Endothelial cell of umbilical vein (primary cell): ENCODE results near the gene GALNT11. TPM values are rescaled to one million over a fixed set of nuclear protein-coding genes. Genes with fewer than 3 reads are reported as not detected.

Experiments
- BruUV-seq: library from RNA; stranded (reverse); fragments of 400-500 nt; replicated peaks from 2 replicates; lab custom pipeline; 2021; lab: Mats Ljungman, UMichigan
- CTCF ChIA-PET: fragments of 300-600, 350-600 bp; sonication (Branson Sonifier 250); formaldehyde crosslinking; loops from one replicate; lab custom pipeline; 2021; ENCODE audit warnings: antibody characterized with exemption, inconsistent platforms; lab: Charles Lee
- POLR2A ChIA-PET: fragments of 300-600, 350-600 bp; sonication (Branson Sonifier 250); formaldehyde crosslinking; loops from one replicate; lab custom pipeline; 2021; ENCODE audit warnings: antibody characterized with exemption, inconsistent platforms; lab: Charles Lee
- DNase-seq: peaks from one replicate; pipeline ENCODE4 v3.0.0-alpha.2; 2011; ENCODE audit warnings: low read depth, low spot score
- FAIRE-seq: peaks from 2 replicates; lab custom pipeline; 2011; peaks lifted over from hg19 to GRCh38; lab: Jason Lieb, UNC
- H2AFZ ChIP-seq: 2 replicates; pipeline ENCODE4 v1.6.0; 2012; ENCODE audit warnings: low read depth, low read length, control low read depth, inconsistent platforms
- H3K27ac ChIP-seq: 2 replicates; pipeline ENCODE4 v1.5.1; 2011; ENCODE audit warnings: low read depth, mild to moderate bottlenecking, control low read depth, low read length, moderate library complexity; ENCODE audit not compliant: insufficient read depth
- H3K27me3 ChIP-seq, 2 experiments: 2 replicates each; pipeline versions ENCODE4 v1.6.0 to v1.6.1; 2011; ENCODE audit warnings: low read length in 2 of 2, mixed read lengths in 1 of 2; ENCODE audit not compliant: control insufficient read depth in 2 of 2, insufficient read depth in 2 of 2
- H3K36me3 ChIP-seq, 2 experiments: 2 replicates in 1 of 2; 3 replicates in 1 of 2; pipeline ENCODE4 v1.5.1; 2011; ENCODE audit warnings: low read length in 2 of 2, mild to moderate bottlenecking in 1 of 2, moderate library complexity in 1 of 2; ENCODE audit not compliant: control insufficient read depth in 2 of 2, insufficient read depth in 2 of 2; ENCODE audit errors: extremely low read depth in 1 of 2
- H3K4me1 ChIP-seq: 3 replicates; pipeline ENCODE4 v1.5.1; 2011; ENCODE audit warnings: mild to moderate bottlenecking, low read length; ENCODE audit not compliant: control insufficient read depth, insufficient read depth; ENCODE audit errors: extremely low read depth
- H3K4me2 ChIP-seq: 2 replicates; pipeline ENCODE4 v1.6.1; 2011; ENCODE audit warnings: low read length, control low read depth, mixed read lengths; ENCODE audit not compliant: insufficient read depth
- H3K4me3 ChIP-seq, 3 experiments: fragments of 200-600 bp in 1 of 3; sonication (generic), shearing (Covaris generic) in 1 of 3; replicated peaks in 1 of 3; 2 replicates each; pipeline ENCODE4 v1.5.1; 2011 to 2016; ENCODE audit warnings: control low read depth in 3 of 3, low read length in 3 of 3, mild to moderate bottlenecking in 2 of 3, inconsistent platforms in 1 of 3, low read depth in 1 of 3, moderate library complexity in 1 of 3; ENCODE audit not compliant: insufficient read depth in 1 of 3
- H3K79me2 ChIP-seq: 2 replicates; pipeline ENCODE4 v1.6.0; 2012; ENCODE audit warnings: low read length, inconsistent platforms; ENCODE audit not compliant: control insufficient read depth, insufficient read depth
- H3K9ac ChIP-seq: replicated peaks from 2 replicates; pipeline ENCODE3; 2011; ENCODE audit warnings: low read length, control low read depth; ENCODE audit not compliant: insufficient read depth; ENCODE audit errors: extremely low read depth
- H3K9me1 ChIP-seq: replicated peaks from 3 replicates; pipeline ENCODE4 v1.6.0; 2011; ENCODE audit warnings: mild to moderate bottlenecking, low read length; ENCODE audit not compliant: control insufficient read depth, insufficient read depth; ENCODE audit errors: extremely low read depth
- H3K9me3 ChIP-seq: replicated peaks from 2 replicates; pipeline ENCODE4 v1.5.1; 2012; ENCODE audit warnings: low read length, inconsistent platforms; ENCODE audit not compliant: control insufficient read depth, insufficient read depth
- H4K20me1 ChIP-seq: replicated peaks from 2 replicates; pipeline ENCODE3; 2011; ENCODE audit warnings: mild to moderate bottlenecking, low read length; ENCODE audit not compliant: control insufficient read depth, insufficient read depth; ENCODE audit errors: extremely low read depth
- EZH2 ChIP-seq: IDR thresholded peaks from 2 replicates; pipeline ENCODE4 v1.6.1; 2012; ENCODE audit warnings: borderline replicate concordance, low read depth, mild to moderate bottlenecking, moderate library complexity, low read length, inconsistent platforms; ENCODE audit not compliant: severe bottlenecking
- FOS ChIP-seq: IDR thresholded peaks from 2 replicates; pipeline ENCODE4 v1.6.1; 2011; ENCODE audit warnings: mild to moderate bottlenecking, low read length, moderate library complexity, borderline replicate concordance; ENCODE audit not compliant: insufficient read depth
- GATA2 ChIP-seq: IDR thresholded peaks from 2 replicates; pipeline ENCODE4 v1.7.0; 2011; ENCODE audit warnings: low read depth, mild to moderate bottlenecking, moderate library complexity, mixed read lengths, low read length; ENCODE audit not compliant: insufficient read length, insufficient read depth
- JUN ChIP-seq: IDR thresholded peaks from 2 replicates; pipeline ENCODE4 v1.6.1; 2011; ENCODE audit warnings: borderline replicate concordance, low read depth; ENCODE audit not compliant: insufficient read length, insufficient read depth
- MYC ChIP-seq: IDR thresholded peaks from one replicate; pipeline ENCODE4 v1.6.1; 2011; ENCODE audit warnings: mild to moderate bottlenecking, low read depth, low read length
- POLR2A ChIP-seq: IDR thresholded peaks from 2 replicates; pipeline ENCODE4 v1.6.1; 2012; ENCODE audit warnings: low read depth, mild to moderate bottlenecking, control low read depth, low read length
- POLR2AphosphoS5 ChIP-seq: IDR thresholded peaks from 2 replicates; pipeline ENCODE4 v1.6.1; 2012; ENCODE audit warnings: low read depth, mild to moderate bottlenecking, control low read depth, low read length, moderate library complexity; ENCODE audit not compliant: insufficient read depth
- dilution Hi-C: fragments of 300-500 bp; cut with MboI; formaldehyde crosslinking; loops from one replicate; pipeline ENCODE4 v1.15.0; 2019; ENCODE audit warnings: low sequenced_read_pairs; ENCODE audit not compliant: extremely low pct_ligation_motif_present
- intact Hi-C: fragments of 100-400 bp; cut with micrococcal nuclease; formaldehyde crosslinking; loops from one replicate; pipeline ENCODE4 v1.10.0; 2022
- polyA plus RNA-seq, 4 experiments: library from polyadenylated mRNA; depleted of rRNA in 3 of 4; stranded (reverse) in 3 of 4; unstranded in 1 of 4; fragments of >200 nt; gene quantifications; 2 replicates each; pipeline versions ENCODE4 v1.2.1 to v1.2.3, GENCODE V29; 2011 to 2012; ENCODE audit warnings: missing spikeins in 1 of 4
- total RNA-seq: library from RNA; stranded (reverse); gene quantifications from 2 replicates; pipeline ENCODE4 v1.2.3, GENCODE V29; 2021
- TF ChIP-seq, protein P1 (sequence below), 2 donors: IDR thresholded peaks; 1 replicate in 1 of 2; 2 replicates in 1 of 2; pipeline ENCODE4 v1.5.1; 2011; ENCODE audit warnings: low read length in 2 of 2, mild to moderate bottlenecking in 2 of 2, moderate library complexity in 2 of 2, control low read depth in 1 of 2, inconsistent platforms in 1 of 2, low read depth in 1 of 2; ENCODE audit not compliant: insufficient read depth in 1 of 2; ENCODE audit errors: extremely low read depth in 1 of 2
- TF ChIP-seq, protein P2 (sequence below): IDR thresholded peaks from 2 replicates; pipeline ENCODE4 v1.6.1; 2011; ENCODE audit not compliant: insufficient read depth, insufficient read length

GALNT11 gene
- total and polyA plus RNA-seq, 2 donors (not counting 3 experiments of a cell fraction or from before 2014, with no cell fraction given), result 27.7 to 36.5 TPM

DNA sequence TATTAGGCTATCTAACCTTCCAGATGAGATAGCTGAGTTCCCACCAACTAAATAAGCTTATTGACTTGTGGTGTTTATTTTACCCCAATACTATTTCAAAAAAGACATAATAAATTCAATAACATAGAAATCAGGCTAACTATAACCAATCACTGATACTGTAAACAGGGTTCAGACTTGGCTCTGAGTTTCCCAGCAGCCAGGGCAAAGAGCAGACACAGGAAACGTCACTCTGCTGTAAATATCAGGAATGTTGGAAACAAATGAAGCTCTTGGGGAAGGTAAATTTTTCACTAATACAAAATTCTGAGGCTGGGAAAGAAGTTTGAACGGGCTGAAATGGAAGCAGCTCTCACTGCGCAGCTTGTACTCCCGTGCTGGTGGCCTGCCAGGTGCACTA lies 114.6 kb downstream of the GALNT11 start:
- Histone ChIP-seq H3K36me3 (peaks cover 13 to 25% of the 10 kb centered on the region in 2 experiments), H4K20me1 (no peaks in the 10 kb centered on the region), H3K9ac (no peak overlapping the region), H3K27ac (no peak overlapping the region), H3K4me3 (no peak overlapping the region), H3K27me3 (no peaks in the 10 kb centered on the region), H3K79me2 (no peaks in the 10 kb centered on the region), H3K4me2 (no peak overlapping the region), H3K9me1 (no peaks in the 10 kb centered on the region), H3K9me3 (no peaks in the 10 kb centered on the region), H3K4me1 (peaks cover 26% of the 10 kb centered on the region), H2AFZ (no peak overlapping the region)
- no peak for DNase-seq
- dilution Hi-C loops (no loop called here), intact Hi-C loops (loop anchor here (10.0 kb wide), 2 partner anchors 205 to 295 kb away; partner anchors contain the start of gene KMT2C)
- TF ChIP-seq GATA2 (no peak), EZH2 (no peak), POLR2AphosphoS5 (no peak), JUN (no peak), FOS (no peak), MYC (no peak), POLR2A (no peak)
- TF ChIP-seq, protein P1, sequence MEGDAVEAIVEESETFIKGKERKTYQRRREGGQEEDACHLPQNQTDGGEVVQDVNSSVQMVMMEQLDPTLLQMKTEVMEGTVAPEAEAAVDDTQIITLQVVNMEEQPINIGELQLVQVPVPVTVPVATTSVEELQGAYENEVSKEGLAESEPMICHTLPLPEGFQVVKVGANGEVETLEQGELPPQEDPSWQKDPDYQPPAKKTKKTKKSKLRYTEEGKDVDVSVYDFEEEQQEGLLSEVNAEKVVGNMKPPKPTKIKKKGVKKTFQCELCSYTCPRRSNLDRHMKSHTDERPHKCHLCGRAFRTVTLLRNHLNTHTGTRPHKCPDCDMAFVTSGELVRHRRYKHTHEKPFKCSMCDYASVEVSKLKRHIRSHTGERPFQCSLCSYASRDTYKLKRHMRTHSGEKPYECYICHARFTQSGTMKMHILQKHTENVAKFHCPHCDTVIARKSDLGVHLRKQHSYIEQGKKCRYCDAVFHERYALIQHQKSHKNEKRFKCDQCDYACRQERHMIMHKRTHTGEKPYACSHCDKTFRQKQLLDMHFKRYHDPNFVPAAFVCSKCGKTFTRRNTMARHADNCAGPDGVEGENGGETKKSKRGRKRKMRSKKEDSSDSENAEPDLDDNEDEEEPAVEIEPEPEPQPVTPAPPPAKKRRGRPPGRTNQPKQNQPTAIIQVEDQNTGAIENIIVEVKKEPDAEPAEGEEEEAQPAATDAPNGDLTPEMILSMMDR (IDR thresholded peaks at IDR 0.05; ENCODE audit: extremely low read depth in 1 of 2, insufficient read depth in 1 of 2, low read depth in 1 of 2, low read length in 2 of 2), result no peak
- TF ChIP-seq, protein P2, sequence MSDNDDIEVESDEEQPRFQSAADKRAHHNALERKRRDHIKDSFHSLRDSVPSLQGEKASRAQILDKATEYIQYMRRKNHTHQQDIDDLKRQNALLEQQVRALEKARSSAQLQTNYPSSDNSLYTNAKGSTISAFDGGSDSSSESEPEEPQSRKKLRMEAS, result no peak
- ChIA-PET POLR2A (no interaction called here), CTCF (no interaction called here)
- no peak for FAIRE-seq
- BruUV-seq, result no TSS peak
